HCT116 (cell line): ENCODE data around the gene SIN3B.

ENCODE experiments used
- CTCF ChIP-seq, 3 experiments: fragments of 200-600 bp in 1 of 3; sonication (generic) in 1 of 3; IDR thresholded peaks in 2 of 3; conservative IDR thresholded peaks in 1 of 3; 2 replicates each; pipeline ENCODE4 v1.5.1; 2012 to 2017; ENCODE audit warnings: low read depth in 2 of 3, low read length in 2 of 3, antibody characterized with exemption in 1 of 3, borderline replicate concordance in 1 of 3, control low read depth in 1 of 3, mild to moderate bottlenecking in 1 of 3, mixed read lengths in 1 of 3, mixed run types in 1 of 3, moderate library complexity in 1 of 3; ENCODE audit not compliant: insufficient read depth in 1 of 3
- EZH2 ChIP-seq: fragments of 200-600 bp; sonication (generic); IDR thresholded peaks from 2 replicates; pipeline ENCODE4 v1.6.1; 2017; ENCODE audit warnings: antibody characterized with exemption, mixed run types
- RAD21 ChIP-seq: IDR thresholded peaks from 2 replicates; pipeline ENCODE4 v1.6.1; 2012; ENCODE audit warnings: low read depth, mild to moderate bottlenecking
- YY1 ChIP-seq: IDR thresholded peaks from 2 replicates; pipeline ENCODE4 v1.6.1; 2011; ENCODE audit warnings: low read length, low read depth, moderate library complexity, mild to moderate bottlenecking; ENCODE audit not compliant: insufficient replicate concordance; ENCODE audit errors: extremely low read depth

DNA sequence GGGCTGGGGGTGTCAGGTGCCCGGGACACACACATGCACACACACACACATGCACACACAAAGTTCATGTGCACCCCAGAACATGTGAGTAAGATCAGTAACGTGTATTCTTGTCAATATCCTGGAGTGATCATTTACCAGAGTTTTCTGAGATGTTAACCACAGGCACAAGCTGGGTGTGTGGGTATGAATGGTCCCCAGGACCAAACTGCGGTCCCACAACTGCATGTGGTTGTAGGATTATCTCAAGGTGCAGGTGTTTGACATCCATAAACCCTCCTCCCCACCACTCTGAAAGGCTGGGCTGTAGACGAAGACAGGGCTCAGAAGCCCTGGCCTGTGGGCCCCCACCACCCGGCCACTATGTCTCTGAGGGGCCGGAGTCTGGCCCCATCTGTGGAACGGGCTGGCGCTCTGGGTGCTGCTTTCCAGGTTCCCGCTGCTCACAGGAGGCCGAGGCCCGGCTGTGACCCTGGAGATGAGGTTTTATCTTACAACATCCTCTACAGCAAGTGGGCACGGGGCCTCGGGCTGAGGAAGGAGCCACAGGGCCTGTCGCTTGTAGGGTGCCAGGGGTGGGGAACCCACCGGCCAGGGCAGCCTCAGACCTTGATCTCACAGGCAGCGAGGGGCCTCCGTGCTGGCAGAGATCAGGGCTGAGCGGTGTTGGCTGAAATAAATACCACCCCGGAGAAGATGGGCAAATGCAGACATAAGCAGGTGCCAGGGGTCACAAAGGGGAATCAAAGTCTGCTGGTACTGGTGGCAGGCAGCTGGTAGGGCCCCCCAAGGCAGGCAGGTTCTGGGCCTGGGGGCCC lies 63.9 kb downstream of the SIN3B start:
- no peak for TF ChIP-seq CTCF (IDR thresholded peaks at IDR 0.05 in 2 of 3, conservative IDR thresholded peaks at IDR 0.05 in 1 of 3; ENCODE audit: borderline replicate concordance in 1 of 3, insufficient read depth in 1 of 3, low read depth in 2 of 3, low read length in 2 of 3)
- TF ChIP-seq RAD21: no peak
- no peak for TF ChIP-seq EZH2
- no peak for TF ChIP-seq YY1
